Body of pancreas (tissue), 4 donors: Measurements from ENCODE around the gene OR3A3. TPM values are rescaled to one million over a fixed set of nuclear protein-coding genes. Genes with fewer than 3 reads are reported as not detected.
"Not testable (repeated sequence)": the region's sequence is repeated elsewhere in the genome, so short reads cannot be mapped to it uniquely, and the experiment has no call there.

Experiments
- ATAC-seq: fragments of 150-250 bp; one replicate; pipeline ENCODE4 v1.9.1; 2016
- DNase-seq, 4 donors: peaks; one replicate each; pipeline ENCODE4 v3.0.0-alpha.2; 2019
- H3K27ac ChIP-seq, 4 donors: fragments of 200-600 bp; sonication (generic); 1 replicate in 3 of 4; 2 replicates in 1 of 4; pipeline versions ENCODE4 v1.5.1 to v1.6.1; 2016 to 2019; ENCODE audit warnings: mild to moderate bottlenecking in 1 of 4, mixed read lengths in 1 of 4, moderate library complexity in 1 of 4
- H3K27me3 ChIP-seq, 2 donors: fragments of 200-600 bp; sonication (generic); one replicate each; pipeline ENCODE4 v1.6.0; 2016; ENCODE audit warnings: mild to moderate bottlenecking in 1 of 2
- H3K36me3 ChIP-seq, 2 donors: fragments of 200-600 bp; sonication (generic); replicated peaks in 1 of 2; 2 replicates each; pipeline ENCODE4 v1.5.1; 2016; ENCODE audit warnings: low read depth in 2 of 2; ENCODE audit not compliant: insufficient read depth in 1 of 2
- H3K4me1 ChIP-seq: fragments of 200-600 bp; sonication (generic); one replicate; pipeline ENCODE4 v1.6.0; 2016
- H3K4me3 ChIP-seq, 2 donors: fragments of 200-600 bp; sonication (generic); 1 replicate in 1 of 2; 2 replicates in 1 of 2; pipeline ENCODE4 v1.5.1; 2016 to 2019
- H3K9me3 ChIP-seq, 3 donors: fragments of 200-600 bp; sonication (generic); 1 replicate in 2 of 3; 2 replicates in 1 of 3; pipeline ENCODE4 v1.5.1; 2016
- CTCF ChIP-seq, 7 experiments: fragments of 450-650 bp in 4 of 7; fragments of 200-600 bp in 3 of 7; sonication (generic) in 3 of 7; IDR thresholded peaks; one replicate each; pipeline ENCODE4 v1.5.1; 2016 to 2019; ENCODE audit warnings: antibody characterized with exemption in 7 of 7
- POLR2A ChIP-seq, 3 donors: fragments of 450-650 bp; IDR thresholded peaks; one replicate each; pipeline ENCODE4 v1.6.1; 2016; ENCODE audit warnings: antibody characterized with exemption in 3 of 3, mild to moderate bottlenecking in 2 of 3
- WGBS, 2 donors: methylation state at CpG; one replicate each; pipeline ENCODE4 v1.1.5; 2017; 5-methylcytosine and 5-hydroxymethylcytosine counted together
- intact Hi-C: fragments of 100-400 bp; cut with DNase I; formaldehyde crosslinking; loops from one replicate; pipeline ENCODE4 v1.15.1; 2023
- total RNA-seq, 2 donors: library from RNA; depleted of rRNA; stranded (reverse); fragments of >200 nt; gene quantifications; one replicate each; pipeline ENCODE4 v1.1.0, GENCODE V29; 2016

OR3A3 gene
- total RNA-seq, 2 donors from 2014 or later, result not detected

DNA sequence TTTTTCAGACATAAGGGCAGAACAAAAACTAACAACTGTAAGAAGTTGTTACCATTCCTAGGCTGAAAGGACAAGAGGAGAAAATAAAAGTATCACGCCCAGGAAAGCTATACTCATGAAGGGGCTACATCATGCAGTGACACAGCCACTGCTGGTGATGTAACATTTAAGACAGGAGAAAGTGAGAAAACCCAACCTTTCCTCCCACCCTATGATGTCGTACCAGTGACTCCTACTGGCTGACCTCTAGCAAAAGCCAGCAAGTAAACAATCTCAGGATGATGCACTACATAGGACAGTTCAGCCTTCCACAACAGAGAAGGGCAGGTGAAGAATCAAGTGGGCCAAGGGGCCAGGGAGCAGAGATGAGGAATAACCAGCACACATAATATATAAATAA lies 36.5 kb downstream of the OR3A3 start:
- H3K9me3 ChIP-seq, result no peaks in the 10 kb centered on the region
- DNase-seq (no peak), ATAC-seq (no peak)
- no peaks in the 10 kb centered on the region for H3K36me3 ChIP-seq
- H3K27ac ChIP-seq, result no peak overlapping the region
- no peak overlapping the region for H3K4me3 ChIP-seq
- no peaks in the 10 kb centered on the region for H3K27me3 ChIP-seq
- WGBS, 2 donors, result 70 to 77% methylated on average over 2 of the region's 2 CpGs
- no peak for TF ChIP-seq CTCF (IDR thresholded peaks at IDR 0.05)
- no peak for TF ChIP-seq POLR2A (IDR thresholded peaks at IDR 0.05)
- H3K4me1 ChIP-seq, result peaks cover 6% of the 10 kb centered on the region
- intact Hi-C loops, result no loop called here

DNA sequence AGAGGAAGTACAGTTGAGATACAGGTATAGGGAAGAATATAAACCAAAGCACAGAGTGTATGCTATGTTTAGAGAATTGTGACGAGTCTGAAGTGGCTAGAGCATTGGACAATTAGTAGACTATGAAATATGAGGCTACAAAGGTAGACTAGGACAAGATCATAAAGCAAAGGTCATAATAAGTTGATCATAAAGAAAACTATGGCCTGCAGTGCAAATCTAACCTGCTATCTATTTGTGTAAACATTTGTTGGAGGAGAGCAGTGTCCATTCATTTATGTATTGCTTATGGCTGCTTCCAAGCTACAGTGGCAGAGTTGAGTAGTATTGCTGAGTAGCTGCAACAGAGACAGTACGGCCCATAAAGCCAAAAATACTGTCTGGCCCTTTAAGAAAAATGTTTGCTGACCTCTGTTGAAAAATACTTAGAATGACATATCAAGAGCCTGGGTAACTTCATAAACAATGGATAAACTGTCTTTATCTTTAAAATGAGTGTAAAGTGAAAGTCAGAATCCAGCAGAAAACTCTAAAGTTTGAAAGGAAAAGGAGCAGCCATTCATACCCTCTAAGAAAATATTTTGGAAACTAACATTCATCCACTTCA lies 37.0 kb downstream of the OR3A3 start:
- ATAC-seq, result no peak
- DNase-seq, result no peak
- WGBS, 2 donors, result 44 to 48% methylated on average over 2 of the region's 2 CpGs
- no peaks in the 10 kb centered on the region for H3K9me3 ChIP-seq
- intact Hi-C loops, result no loop called here
- H3K27ac ChIP-seq, result no peak overlapping the region
- TF ChIP-seq POLR2A (IDR thresholded peaks at IDR 0.05), result no peak
- no peak for TF ChIP-seq CTCF (IDR thresholded peaks at IDR 0.05)
- H3K4me1 ChIP-seq, result peaks cover 6% of the 10 kb centered on the region
- no peaks in the 10 kb centered on the region for H3K27me3 ChIP-seq
- no peaks in the 10 kb centered on the region for H3K36me3 ChIP-seq
- H3K4me3 ChIP-seq, result no peak overlapping the region

GRCh38 chr17:3466355-3466754 lies 55.2 kb downstream of the OR3A3 start:
- intact Hi-C loops, H3K36me3 ChIP-seq, DNase-seq, H3K27me3 ChIP-seq, ATAC-seq, H3K4me3 ChIP-seq, H3K9me3 ChIP-seq, H3K27ac ChIP-seq, H3K4me1 ChIP-seq: not testable (repeated sequence)
- WGBS, 2 donors, result 50 to 67% methylated on average over 1 of the region's 1 CpG

- no peak for TF ChIP-seq CTCF (IDR thresholded peaks at IDR 0.05)
- no peak for TF ChIP-seq POLR2A (IDR thresholded peaks at IDR 0.05)
- H3K4me1 ChIP-seq, result peaks cover 10% of the 10 kb centered on the region
- DNase-seq (no peak), ATAC-seq (no peak)
- H3K27me3 ChIP-seq, result no peaks in the 10 kb centered on the region
- no peaks in the 10 kb centered on the region for H3K9me3 ChIP-seq
- H3K36me3 ChIP-seq, result no peaks in the 10 kb centered on the region
- H3K4me3 ChIP-seq, result no peak overlapping the region
- 71 to 79% methylated on average over 5 of the region's 5 CpGs for WGBS, 2 donors
- no peak overlapping the region for H3K27ac ChIP-seq
- intact Hi-C loops, result no loop called here
These were observed 58.4 kb downstream of the OR3A3 start for GRCh38 chr17:3469529-3469928.

DNA sequence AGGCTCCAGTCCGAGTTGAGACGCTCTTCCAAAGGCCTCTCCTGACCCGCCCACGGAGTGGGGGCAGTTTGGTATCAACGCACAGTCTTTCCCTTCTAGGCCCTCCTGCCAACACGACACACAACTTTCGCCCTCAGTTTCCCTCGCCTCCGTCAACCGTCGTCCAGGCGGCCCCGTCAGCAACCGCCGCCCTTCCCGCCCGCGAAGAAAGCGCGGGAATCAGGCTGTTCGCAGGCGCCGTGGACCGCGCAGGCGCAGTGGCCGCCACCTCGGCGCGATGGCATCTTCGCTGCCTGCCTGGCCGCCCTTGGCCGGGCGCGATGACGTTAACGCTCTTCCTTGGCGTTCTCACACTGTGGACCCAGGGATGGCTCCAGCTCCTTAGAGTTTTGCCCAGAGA lies 60.4 kb downstream of the OR3A3 start, which contains the start of gene SPATA22:
Gene SPATA22, minus strand, starts transcription at position 221 of the 400 bp plus-strand sequence. CDS start 2,494 bp downstream, outside the sequence.
- DNase-seq (no peak), ATAC-seq (no peak)
- H3K27me3 ChIP-seq, result no peaks in the 10 kb centered on the region
- no peaks in the 10 kb centered on the region for H3K36me3 ChIP-seq
- no peak within 1 kb of the TSS for H3K27ac ChIP-seq
- H3K9me3 ChIP-seq, result no peaks in the 10 kb centered on the region
- peaks cover 16% of the 10 kb centered on the region for H3K4me1 ChIP-seq
- intact Hi-C loops, result no loop called here
- WGBS, 2 donors, result 94 to 95% methylated on average over 38 of the region's 38 CpGs
- TF ChIP-seq POLR2A (IDR thresholded peaks at IDR 0.05), result no peak
- TF ChIP-seq CTCF (IDR thresholded peaks at IDR 0.05), result no peak
- no peak within 1 kb of the TSS for H3K4me3 ChIP-seq
